Iris pigment epithelial cell (primary cell): Measurements from ENCODE around the gene CCNYL1.
A peak's percentile ranks its signal among the peaks of the same experiment; 100 is the strongest.
"Not testable (repeated sequence)": the region's sequence is repeated elsewhere in the genome, so short reads cannot be mapped to it uniquely, and the experiment has no call there.

Source experiments
- DNase-seq: peaks from one replicate; pipeline ENCODE4 v3.0.0-alpha.2; 2011; ENCODE audit warnings: low read depth

CCNYL1 gene

GRCh38 chr2:207734636-207735512 is 23.4 kb downstream of the CCNYL1 start:
- DNase-seq, result no peak

- not testable (repeated sequence) for DNase-seq
These were observed 24.0 kb downstream of the CCNYL1 start for GRCh38 chr2:207735513-207735859.

- DNase-seq, result no peak
These were observed 32.1 kb downstream of the CCNYL1 start for GRCh38 chr2:207743514-207743913.

- no peak for DNase-seq
These were observed 32.6 kb downstream of the CCNYL1 start for GRCh38 chr2:207744050-207744449.

- DNase-seq, result no peak
These were observed 33.0 kb downstream of the CCNYL1 start for GRCh38 chr2:207744451-207744850.

- DNase-seq, result peak; percentile 77
These were observed 34.7 kb downstream of the CCNYL1 start for GRCh38 chr2:207746131-207746530.

GRCh38 chr2:207747653-207748560 is 36.5 kb downstream of the CCNYL1 start:
- peak; percentile 79 for DNase-seq

GRCh38 chr2:207748993-207749392 is 37.6 kb downstream of the CCNYL1 start:
- no peak for DNase-seq

- DNase-seq, result peak; percentile 76
These were observed 38.4 kb downstream of the CCNYL1 start for GRCh38 chr2:207749873-207750272.

- no peak for DNase-seq
These were observed 38.9 kb downstream of the CCNYL1 start for GRCh38 chr2:207750345-207750744.

GRCh38 chr2:207750876-207751275 is 39.4 kb downstream of the CCNYL1 start:
- no peak for DNase-seq

GRCh38 chr2:207753688-207754087 is 42.2 kb downstream of the CCNYL1 start:
- DNase-seq, result not testable (repeated sequence)

- no peak for DNase-seq
These were observed 43.3 kb downstream of the CCNYL1 start for GRCh38 chr2:207754498-207755383.

- DNase-seq, result no peak
These were observed 46.6 kb downstream of the CCNYL1 start for GRCh38 chr2:207758025-207758424.

- no peak for DNase-seq
These were observed 48.5 kb downstream of the CCNYL1 start for GRCh38 chr2:207759890-207760289.

- no peak for DNase-seq
These were observed 49.0 kb downstream of the CCNYL1 start for GRCh38 chr2:207760453-207760852.

- DNase-seq, result not testable (repeated sequence)
These were observed 50.0 kb downstream of the CCNYL1 start for GRCh38 chr2:207761426-207761825.

- DNase-seq, result peak; percentile 36
These were observed 50.7 kb downstream of the CCNYL1 start for GRCh38 chr2:207762146-207762545.

- no peak for DNase-seq
These were observed 52.0 kb downstream of the CCNYL1 start for GRCh38 chr2:207763303-207763917.

- DNase-seq, result no peak
These were observed 52.7 kb downstream of the CCNYL1 start for GRCh38 chr2:207764096-207764630.

- no peak for DNase-seq
These were observed 54.1 kb downstream of the CCNYL1 start for GRCh38 chr2:207765547-207765946.
